ENCODE measurements around the gene GSTA4. TPM values are rescaled to one million over a fixed set of nuclear protein-coding genes. Genes with fewer than 3 reads are reported as not detected.

Gene GSTA4
- total RNA-seq, 2 experiments from 2014 or later, result 0.25 TPM; not detected in 1

DNA sequence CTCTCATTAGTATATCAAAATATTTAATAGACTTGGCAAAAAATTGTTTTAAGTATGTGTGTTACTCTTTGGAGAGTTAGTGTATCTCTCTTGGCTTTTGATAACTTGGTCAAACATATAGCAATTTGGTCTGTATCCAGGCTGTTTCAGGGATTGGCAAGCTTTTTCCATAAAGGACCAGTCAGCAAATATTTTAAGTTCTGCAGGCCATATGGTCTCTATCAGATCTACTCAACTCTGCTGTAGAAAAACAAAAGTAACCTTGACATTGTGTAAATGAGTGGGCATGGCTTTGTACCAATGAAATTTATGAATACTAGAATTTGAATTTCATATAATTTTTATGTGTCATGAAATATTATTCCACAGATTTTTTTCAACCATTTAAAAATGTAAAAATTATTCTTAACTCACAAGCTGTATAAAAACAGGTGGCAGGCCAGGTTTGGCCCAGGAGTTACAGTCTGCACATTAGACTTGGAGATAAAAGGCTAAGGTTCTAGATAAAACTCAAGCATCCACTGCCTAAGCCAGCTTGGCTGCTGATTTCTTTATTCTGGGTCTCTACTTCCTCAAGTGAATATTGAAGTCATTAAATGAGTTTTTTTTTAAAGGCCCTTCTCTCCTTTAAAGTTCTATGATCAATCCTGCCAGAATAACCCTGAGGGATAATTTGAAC, 13.7 kb downstream of the GSTA4 start:
- no peak overlapping the region for H3K4me3 ChIP-seq (ENCODE audit: low read length)
- no peaks in the 10 kb centered on the region for H3K9me3 Mint-ChIP-seq
- H3K4me1 ChIP-seq (ENCODE audit: insufficient read depth, low read length), result peaks cover 34% of the 10 kb centered on the region
- H3K36me3 ChIP-seq (ENCODE audit: insufficient read depth, low read length), result no peaks in the 10 kb centered on the region
- DNase-seq (no peak), ATAC-seq (ENCODE audit: poor library complexity) (no peak)
- peaks cover 7 to 8% of the 10 kb centered on the region in 2 experiments for H3K27me3 ChIP-seq (ENCODE audit: control insufficient read depth in 1 of 2, insufficient read depth in 2 of 2, low read length in 2 of 2)
- H3K9me3 ChIP-seq (ENCODE audit: control insufficient read depth in 1 of 2, insufficient read depth in 1 of 2, low read length in 2 of 2), result no peaks in the 10 kb centered on the region
- intact Hi-C loops (cut with DNase I, micrococcal nuclease), result loop anchor here in 1 of 2 experiments (10.0 kb wide), 1 partner anchor 373 kb away; no protein-coding TSS in a partner anchor
- ChIA-PET POLR2A (no interaction called here), CTCF (no interaction called here)
- no peaks in the 10 kb centered on the region for H3K36me3 Mint-ChIP-seq (ENCODE audit: low read depth)
- no peak overlapping the region for H3K27ac Mint-ChIP-seq
- H3K27ac ChIP-seq (ENCODE audit: low read depth in 1 of 2, low read length in 2 of 2), result no peak overlapping the region
- H3K4me3 Mint-ChIP-seq, result no peak overlapping the region
- TF ChIP-seq, protein P1, sequence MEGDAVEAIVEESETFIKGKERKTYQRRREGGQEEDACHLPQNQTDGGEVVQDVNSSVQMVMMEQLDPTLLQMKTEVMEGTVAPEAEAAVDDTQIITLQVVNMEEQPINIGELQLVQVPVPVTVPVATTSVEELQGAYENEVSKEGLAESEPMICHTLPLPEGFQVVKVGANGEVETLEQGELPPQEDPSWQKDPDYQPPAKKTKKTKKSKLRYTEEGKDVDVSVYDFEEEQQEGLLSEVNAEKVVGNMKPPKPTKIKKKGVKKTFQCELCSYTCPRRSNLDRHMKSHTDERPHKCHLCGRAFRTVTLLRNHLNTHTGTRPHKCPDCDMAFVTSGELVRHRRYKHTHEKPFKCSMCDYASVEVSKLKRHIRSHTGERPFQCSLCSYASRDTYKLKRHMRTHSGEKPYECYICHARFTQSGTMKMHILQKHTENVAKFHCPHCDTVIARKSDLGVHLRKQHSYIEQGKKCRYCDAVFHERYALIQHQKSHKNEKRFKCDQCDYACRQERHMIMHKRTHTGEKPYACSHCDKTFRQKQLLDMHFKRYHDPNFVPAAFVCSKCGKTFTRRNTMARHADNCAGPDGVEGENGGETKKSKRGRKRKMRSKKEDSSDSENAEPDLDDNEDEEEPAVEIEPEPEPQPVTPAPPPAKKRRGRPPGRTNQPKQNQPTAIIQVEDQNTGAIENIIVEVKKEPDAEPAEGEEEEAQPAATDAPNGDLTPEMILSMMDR (IDR thresholded peaks at IDR 0.05), result no peak
- peaks cover 34% of the 10 kb centered on the region for H3K4me1 Mint-ChIP-seq (ENCODE audit: low read depth)
- H3K27me3 Mint-ChIP-seq, result peaks cover 51% of the 10 kb centered on the region

DNA sequence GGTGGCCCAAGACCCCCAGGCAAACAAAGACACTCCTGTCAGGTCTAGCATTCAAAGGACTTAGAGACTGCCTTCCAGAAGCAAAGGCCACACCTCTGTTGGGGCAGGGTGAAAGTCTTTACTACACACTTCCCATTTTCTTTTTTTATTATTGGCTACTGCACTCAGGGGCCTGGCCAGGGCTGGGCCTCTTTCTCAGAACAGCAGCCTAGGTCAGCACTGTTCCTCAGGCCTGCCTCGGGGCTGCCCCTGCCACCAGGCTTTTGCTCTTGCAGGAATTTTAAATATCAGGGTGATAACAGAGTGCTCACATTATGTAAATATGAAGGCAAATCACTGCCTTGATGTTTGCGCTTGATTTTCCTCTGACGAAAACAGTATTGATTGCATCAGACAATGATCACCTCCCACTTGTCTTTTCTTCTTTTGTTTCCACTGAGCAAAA, 18.5 kb downstream of the GSTA4 start:
- H3K27me3 ChIP-seq (ENCODE audit: control insufficient read depth in 1 of 2, insufficient read depth in 2 of 2, low read length in 2 of 2), result no peaks in the 10 kb centered on the region
- no peaks in the 10 kb centered on the region for H3K4me1 Mint-ChIP-seq (ENCODE audit: low read depth)
- no peaks in the 10 kb centered on the region for H3K9me3 Mint-ChIP-seq
- no peaks in the 10 kb centered on the region for H3K36me3 ChIP-seq (ENCODE audit: insufficient read depth, low read length)
- H3K9me3 ChIP-seq (ENCODE audit: control insufficient read depth in 1 of 2, insufficient read depth in 1 of 2, low read length in 2 of 2), result no peaks in the 10 kb centered on the region
- no peaks in the 10 kb centered on the region for H3K36me3 Mint-ChIP-seq (ENCODE audit: low read depth)
- H3K27me3 Mint-ChIP-seq, result peaks cover 26% of the 10 kb centered on the region
- TF ChIP-seq, protein P1 (IDR thresholded peaks at IDR 0.05), result no peak
- intact Hi-C loops (cut with DNase I, micrococcal nuclease), result no loop called here
- ChIA-PET CTCF (no interaction called here), POLR2A (no interaction called here)
- H3K27ac ChIP-seq (ENCODE audit: low read depth in 1 of 2, low read length in 2 of 2), result no peak overlapping the region
- no peak for DNase-seq
- H3K4me3 Mint-ChIP-seq, result no peak overlapping the region
- no peak for ATAC-seq (ENCODE audit: poor library complexity)
- no peak overlapping the region for H3K27ac Mint-ChIP-seq
- no peaks in the 10 kb centered on the region for H3K4me1 ChIP-seq (ENCODE audit: insufficient read depth, low read length)
- no peak overlapping the region for H3K4me3 ChIP-seq (ENCODE audit: low read length)

DNA sequence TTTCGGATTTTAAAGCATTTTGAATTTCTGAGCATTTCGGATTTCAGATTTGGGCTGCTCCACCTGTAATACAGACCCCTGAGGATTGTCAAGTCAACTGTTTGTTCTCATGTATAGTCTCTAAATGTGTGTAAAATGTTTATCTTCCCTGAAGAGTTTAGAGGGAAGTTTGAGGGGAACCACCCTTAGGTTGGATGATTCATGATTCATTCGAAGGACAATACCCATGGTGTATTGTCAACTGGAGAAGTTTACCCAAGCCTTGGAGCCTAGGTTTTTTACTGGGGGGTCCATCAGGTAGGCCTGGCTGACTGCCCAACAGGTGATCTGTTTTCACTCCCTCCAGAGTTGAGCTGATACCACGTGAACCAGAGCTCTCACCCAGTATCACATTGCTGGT, 18.9 kb downstream of the GSTA4 start:
- H3K36me3 ChIP-seq (ENCODE audit: insufficient read depth, low read length), result no peaks in the 10 kb centered on the region
- no peaks in the 10 kb centered on the region for H3K9me3 Mint-ChIP-seq
- no peaks in the 10 kb centered on the region for H3K4me1 Mint-ChIP-seq (ENCODE audit: low read depth)
- H3K4me3 Mint-ChIP-seq, result no peak overlapping the region
- ChIA-PET POLR2A (no interaction called here), CTCF (no interaction called here)
- no peak overlapping the region for H3K27ac ChIP-seq (ENCODE audit: low read depth in 1 of 2, low read length in 2 of 2)
- H3K4me1 ChIP-seq (ENCODE audit: insufficient read depth, low read length), result no peaks in the 10 kb centered on the region
- no peaks in the 10 kb centered on the region for H3K27me3 ChIP-seq (ENCODE audit: control insufficient read depth in 1 of 2, insufficient read depth in 2 of 2, low read length in 2 of 2)
- DNase-seq (no peak), ATAC-seq (ENCODE audit: poor library complexity) (no peak)
- H3K9me3 ChIP-seq (ENCODE audit: control insufficient read depth in 1 of 2, insufficient read depth in 1 of 2, low read length in 2 of 2), result no peaks in the 10 kb centered on the region
- H3K4me3 ChIP-seq (ENCODE audit: low read length), result no peak overlapping the region
- intact Hi-C loops (cut with DNase I, micrococcal nuclease), result no loop called here
- no peaks in the 10 kb centered on the region for H3K36me3 Mint-ChIP-seq (ENCODE audit: low read depth)
- peaks cover 26% of the 10 kb centered on the region for H3K27me3 Mint-ChIP-seq
- H3K27ac Mint-ChIP-seq, result no peak overlapping the region
- TF ChIP-seq, protein P1 (IDR thresholded peaks at IDR 0.05), result no peak

All from CD4-positive, alpha-beta T cell (primary cell).